Measurements from ENCODE around the gene ARAP2.

The ARAP2 gene

GRCh38 chr4:36214735-36215485, 29.4 kb downstream of the ARAP2 start:
- no peak for TF ChIP-seq CTCF (IDR thresholded peaks at IDR 0.05; ENCODE audit: low read depth, low read length)
- H3K4me2 ChIP-seq (ENCODE audit: low read length), result no peak overlapping the region
- H3K27ac ChIP-seq (ENCODE audit: low read length), result no peak overlapping the region
- peaks cover 40% of the 10 kb centered on the region for H3K4me1 ChIP-seq (ENCODE audit: low read length)
- H3K36me3 ChIP-seq (replicated peaks; ENCODE audit: low read depth, low read length), result peaks cover 22% of the 10 kb centered on the region
- no peaks in the 10 kb centered on the region for H4K20me1 ChIP-seq (ENCODE audit: insufficient read depth, low read length)
- no peak overlapping the region for H3K9ac ChIP-seq (ENCODE audit: low read length)
- no peak overlapping the region for H3K4me3 ChIP-seq (ENCODE audit: low read length)
- H3K27me3 ChIP-seq (ENCODE audit: low read depth, low read length), result no peaks in the 10 kb centered on the region
- H3K79me2 ChIP-seq (ENCODE audit: low read length), result peaks cover 66% of the 10 kb centered on the region
- H2AFZ ChIP-seq (ENCODE audit: low read depth, low read length), result no peak overlapping the region
- no peaks in the 10 kb centered on the region for H3K9me3 ChIP-seq (ENCODE audit: insufficient read depth, low read length)

GRCh38 chr4:36213977-36214376, 30.3 kb downstream of the ARAP2 start:
- peaks cover 38% of the 10 kb centered on the region for H3K4me1 ChIP-seq (ENCODE audit: low read length)
- no peak for TF ChIP-seq CTCF (IDR thresholded peaks at IDR 0.05; ENCODE audit: low read depth, low read length)
- no peak for TF ChIP-seq EZH2phosphoT487 (IDR thresholded peaks at IDR 0.05; ENCODE audit: low read depth)
- H3K36me3 ChIP-seq (replicated peaks; ENCODE audit: low read depth, low read length), result peaks cover 25% of the 10 kb centered on the region
- no peak overlapping the region for H3K9ac ChIP-seq (ENCODE audit: low read length)
- H2AFZ ChIP-seq (ENCODE audit: low read depth, low read length), result no peak overlapping the region
- no peaks in the 10 kb centered on the region for H4K20me1 ChIP-seq (ENCODE audit: insufficient read depth, low read length)
- H3K9me3 ChIP-seq (ENCODE audit: insufficient read depth, low read length), result no peaks in the 10 kb centered on the region
- no peaks in the 10 kb centered on the region for H3K27me3 ChIP-seq (ENCODE audit: low read depth, low read length)
- peaks cover 57% of the 10 kb centered on the region for H3K79me2 ChIP-seq (ENCODE audit: low read length)
- no peak overlapping the region for H3K27ac ChIP-seq (ENCODE audit: low read length)
- no peak overlapping the region for H3K4me2 ChIP-seq (ENCODE audit: low read length)
- no peak overlapping the region for H3K4me3 ChIP-seq (ENCODE audit: low read length)

- H3K36me3 ChIP-seq (replicated peaks; ENCODE audit: low read depth, low read length), result peaks cover 33% of the 10 kb centered on the region
- H3K27ac ChIP-seq (ENCODE audit: low read length), result no peak overlapping the region
- peaks cover 30% of the 10 kb centered on the region for H3K79me2 ChIP-seq (ENCODE audit: low read length)
- TF ChIP-seq CTCF (IDR thresholded peaks at IDR 0.05; ENCODE audit: low read depth, low read length) (no peak), EZH2phosphoT487 (IDR thresholded peaks at IDR 0.05; ENCODE audit: low read depth) (no peak)
- H2AFZ ChIP-seq (ENCODE audit: low read depth, low read length), result no peak overlapping the region
- H3K27me3 ChIP-seq (ENCODE audit: low read depth, low read length), result no peaks in the 10 kb centered on the region
- no peak overlapping the region for H3K4me2 ChIP-seq (ENCODE audit: low read length)
- H3K9ac ChIP-seq (ENCODE audit: low read length), result no peak overlapping the region
- H4K20me1 ChIP-seq (ENCODE audit: insufficient read depth, low read length), result no peaks in the 10 kb centered on the region
- H3K4me1 ChIP-seq (ENCODE audit: low read length), result peaks cover 15% of the 10 kb centered on the region
- H3K4me3 ChIP-seq (ENCODE audit: low read length), result no peak overlapping the region
- no peaks in the 10 kb centered on the region for H3K9me3 ChIP-seq (ENCODE audit: insufficient read depth, low read length)
Measured at GRCh38 chr4:36211084-36211483, 33.2 kb downstream of the ARAP2 start.

- no peaks in the 10 kb centered on the region for H3K27me3 ChIP-seq (ENCODE audit: low read depth, low read length)
- TF ChIP-seq EZH2phosphoT487 (IDR thresholded peaks at IDR 0.05; ENCODE audit: low read depth) (no peak), CTCF (IDR thresholded peaks at IDR 0.05; ENCODE audit: low read depth, low read length) (no peak)
- no peak overlapping the region for H2AFZ ChIP-seq (ENCODE audit: low read depth, low read length)
- H4K20me1 ChIP-seq (ENCODE audit: insufficient read depth, low read length), result no peaks in the 10 kb centered on the region
- no peak overlapping the region for H3K27ac ChIP-seq (ENCODE audit: low read length)
- no peak overlapping the region for H3K4me3 ChIP-seq (ENCODE audit: low read length)
- H3K9me3 ChIP-seq (ENCODE audit: insufficient read depth, low read length), result no peaks in the 10 kb centered on the region
- peaks cover 33% of the 10 kb centered on the region for H3K36me3 ChIP-seq (replicated peaks; ENCODE audit: low read depth, low read length)
- peaks cover 20% of the 10 kb centered on the region for H3K79me2 ChIP-seq (ENCODE audit: low read length)
- peaks cover 15% of the 10 kb centered on the region for H3K4me1 ChIP-seq (ENCODE audit: low read length)
- H3K9ac ChIP-seq (ENCODE audit: low read length), result no peak overlapping the region
- no peak overlapping the region for H3K4me2 ChIP-seq (ENCODE audit: low read length)
Measured at GRCh38 chr4:36209941-36210649, 34.2 kb downstream of the ARAP2 start.
